Panc1 (cell line): Measurements from ENCODE around the gene WFS1. TPM values are rescaled to one million over a fixed set of nuclear protein-coding genes. Genes with fewer than 3 reads are reported as not detected.

Experiments used
- ATAC-seq: fragments of 200-7000 bp; cut with Tn5 transposase; 2 replicates; pipeline ENCODE4 v1.9.1; 2020; ENCODE audit warnings: mild to moderate bottlenecking, moderate library complexity
- BruUV-seq: library from RNA; stranded (reverse); fragments of 400-500 nt; replicated peaks from 2 replicates; lab custom pipeline; 2021; lab: Mats Ljungman, UMichigan
- CTCF ChIA-PET: fragments of 300-600 bp; sonication (Branson Sonifier 250); formaldehyde crosslinking; loops from one replicate; lab custom pipeline; 2022; ENCODE audit warnings: antibody characterized with exemption; lab: Charles Lee
- POLR2A ChIA-PET: fragments of 300-600 bp; sonication (Branson Sonifier 250); formaldehyde crosslinking; loops from one replicate; lab custom pipeline; 2022; ENCODE audit warnings: antibody characterized with exemption; lab: Charles Lee
- DNase-seq: peaks from one replicate; pipeline ENCODE4 v3.0.0-alpha.2; 2010; ENCODE audit warnings: low read depth, low spot score
- H3K27ac ChIP-seq: 2 replicates; pipeline ENCODE4 v1.5.1; 2011; ENCODE audit warnings: mild to moderate bottlenecking, low read length, inconsistent platforms
- H3K27me3 ChIP-seq: fragments of 200-500 bp; sonication (Bioruptor generic); 2 replicates; pipeline ENCODE4 v1.6.0; 2014; ENCODE audit warnings: low read length, inconsistent platforms; ENCODE audit not compliant: control insufficient read depth, insufficient read depth
- H3K36me3 ChIP-seq: fragments of 200-500 bp; sonication (Bioruptor generic); 2 replicates; pipeline ENCODE4 v1.5.1; 2014; ENCODE audit warnings: inconsistent platforms, mild to moderate bottlenecking, low read length, moderate library complexity; ENCODE audit not compliant: control insufficient read depth, insufficient read depth
- H3K4me1 ChIP-seq: 2 replicates; pipeline ENCODE4 v1.5.1; 2011; ENCODE audit warnings: inconsistent platforms, mild to moderate bottlenecking, low read length, moderate library complexity; ENCODE audit not compliant: control insufficient read depth, insufficient read depth
- H3K4me3 ChIP-seq, 2 experiments: 2 replicates each; pipeline ENCODE4 v1.5.1; 2011 to 2012; ENCODE audit warnings: low read depth in 2 of 2, low read length in 2 of 2, mild to moderate bottlenecking in 2 of 2, inconsistent platforms in 1 of 2, moderate library complexity in 1 of 2
- H3K9me3 ChIP-seq: fragments of 200-500 bp; sonication (Bioruptor generic); 2 replicates; pipeline ENCODE4 v1.5.1; 2014; ENCODE audit warnings: low read depth, mild to moderate bottlenecking, inconsistent platforms, low read length, moderate library complexity; ENCODE audit not compliant: control insufficient read depth, insufficient read depth
- CTCF ChIP-seq: fragments of 450-650 bp; IDR thresholded peaks from 2 replicates; pipeline ENCODE4 v1.5.1; 2017; ENCODE audit warnings: mild to moderate bottlenecking
- POLR2AphosphoS5 ChIP-seq: IDR thresholded peaks from 2 replicates; pipeline ENCODE4 v1.6.1; 2012; ENCODE audit warnings: mild to moderate bottlenecking, low read depth, low read length, moderate library complexity
- REST ChIP-seq, 2 experiments: IDR thresholded peaks; 2 replicates each; pipeline ENCODE4 v1.6.1; 2011 to 2012; ENCODE audit warnings: low read depth in 2 of 2, control low read depth in 1 of 2, low read length in 1 of 2, mild to moderate bottlenecking in 1 of 2, moderate library complexity in 1 of 2; ENCODE audit not compliant: insufficient read depth in 1 of 2
- SIN3A ChIP-seq: IDR thresholded peaks from 2 replicates; pipeline ENCODE4 v1.6.1; 2012; ENCODE audit warnings: low read depth, mild to moderate bottlenecking, low read length, moderate library complexity, borderline replicate concordance; ENCODE audit not compliant: insufficient read depth
- TCF7L2 ChIP-seq: IDR thresholded peaks from 2 replicates; pipeline ENCODE4 v1.6.1; 2011; ENCODE audit warnings: mild to moderate bottlenecking, low read depth, low read length, inconsistent platforms
- in situ Hi-C: cut with HindIII; loops from 2 replicates; pipeline ENCODE4 v1.10.0; 2016; ENCODE audit warnings: low sequenced_read_pairs, low pct_unique_long_range_greater_than_20kb
- intact Hi-C: fragments of 100-400 bp; cut with micrococcal nuclease; formaldehyde crosslinking; loops from one replicate; pipeline ENCODE4 v1.10.0; 2022; ENCODE audit not compliant: unreplicated experiment
- total RNA-seq: library from RNA; stranded (reverse); gene quantifications from one replicate; pipeline ENCODE4 v1.2.1, GENCODE V29; 2021; ENCODE audit not compliant: unreplicated experiment

Gene WFS1
- total RNA-seq, 1 experiment from 2014 or later, result 67.5 TPM

GRCh38 chr4:6352031-6352692 lies 82.5 kb downstream of the WFS1 start:
- Histone ChIP-seq H3K36me3 (no peaks in the 10 kb centered on the region), H3K4me1 (no peaks in the 10 kb centered on the region), H3K9me3 (no peaks in the 10 kb centered on the region), H3K4me3 (no peak overlapping the region), H3K27ac (no peak overlapping the region), H3K27me3 (no peaks in the 10 kb centered on the region)
- ATAC-seq, result no peak
- DNase-seq, result no peak
- in situ Hi-C loops, result no loop called here
- intact Hi-C loops, result no loop called here
- no peak for TF ChIP-seq SIN3A
- TF ChIP-seq REST (IDR thresholded peaks at IDR 0.05; ENCODE audit: insufficient read depth in 1 of 2, low read depth in 2 of 2, low read length in 1 of 2), result no peak
- no peak for TF ChIP-seq POLR2AphosphoS5
- no peak for TF ChIP-seq CTCF
- TF ChIP-seq TCF7L2, result no peak
- POLR2A ChIA-PET, result no interaction called here
- CTCF ChIA-PET, result no interaction called here
- no TSS peak for BruUV-seq

Other genes starting within 250 kb of the WFS1 start
- not detected for gene JAKMIP1, start 69.3 kb upstream of the WFS1 start, total RNA-seq
- gene PPP2R2C, start 202.8 kb downstream of the WFS1 start, total RNA-seq, result 26.7 TPM